NB4 (cell line): ENCODE measurements around the gene DSTYK.
"Not testable (repeated sequence)": the region's sequence is repeated elsewhere in the genome, so short reads cannot be mapped to it uniquely, and the experiment has no call there.

Experiments
- DNase-seq: peaks from one replicate; pipeline ENCODE4 v3.0.0; 2010; ENCODE audit warnings: low read depth
- H3K4me3 ChIP-seq: one replicate; pipeline ENCODE4 v1.5.1; 2011; ENCODE audit warnings: mild to moderate bottlenecking, low read depth, low read length, moderate library complexity
- MYC ChIP-seq: IDR thresholded peaks from 2 replicates; pipeline ENCODE4 v1.6.1; 2011; ENCODE audit warnings: low read depth, low read length
- POLR2A ChIP-seq: IDR thresholded peaks from 2 replicates; pipeline ENCODE4 v1.6.1; 2011; ENCODE audit warnings: mild to moderate bottlenecking; ENCODE audit not compliant: insufficient read length; ENCODE audit errors: extremely low read depth
- TF ChIP-seq, protein P1 (sequence below): IDR thresholded peaks from one replicate; pipeline ENCODE4 v1.5.1; 2012; ENCODE audit warnings: low read depth, low read length
- TF ChIP-seq, protein P2 (sequence below): IDR thresholded peaks from 2 replicates; pipeline ENCODE4 v1.6.1; 2011; ENCODE audit warnings: low read depth, low read length

DSTYK gene

DNA sequence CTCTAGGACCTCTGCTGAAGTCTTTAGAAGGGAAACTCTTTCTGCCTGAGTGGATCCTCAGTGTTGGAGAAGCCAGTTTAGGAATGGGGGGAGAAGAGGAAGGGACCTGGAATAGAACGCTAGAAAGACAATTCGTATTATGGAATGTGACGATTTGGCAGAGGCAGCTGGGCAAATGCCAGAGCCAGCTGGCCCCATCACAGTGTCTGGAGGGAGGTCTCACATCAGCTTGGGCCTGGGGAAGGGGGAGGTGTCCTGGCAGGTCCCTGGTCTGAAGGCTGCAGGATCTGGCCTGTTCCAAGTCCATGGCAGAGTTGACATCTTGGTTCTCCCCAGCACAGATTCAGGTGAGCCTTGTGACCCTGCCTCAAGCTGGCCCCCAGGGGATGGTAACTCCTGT is 27.6 kb upstream of the DSTYK start:
- TF ChIP-seq MYC (no peak), POLR2A (no peak)
- TF ChIP-seq, protein P1, sequence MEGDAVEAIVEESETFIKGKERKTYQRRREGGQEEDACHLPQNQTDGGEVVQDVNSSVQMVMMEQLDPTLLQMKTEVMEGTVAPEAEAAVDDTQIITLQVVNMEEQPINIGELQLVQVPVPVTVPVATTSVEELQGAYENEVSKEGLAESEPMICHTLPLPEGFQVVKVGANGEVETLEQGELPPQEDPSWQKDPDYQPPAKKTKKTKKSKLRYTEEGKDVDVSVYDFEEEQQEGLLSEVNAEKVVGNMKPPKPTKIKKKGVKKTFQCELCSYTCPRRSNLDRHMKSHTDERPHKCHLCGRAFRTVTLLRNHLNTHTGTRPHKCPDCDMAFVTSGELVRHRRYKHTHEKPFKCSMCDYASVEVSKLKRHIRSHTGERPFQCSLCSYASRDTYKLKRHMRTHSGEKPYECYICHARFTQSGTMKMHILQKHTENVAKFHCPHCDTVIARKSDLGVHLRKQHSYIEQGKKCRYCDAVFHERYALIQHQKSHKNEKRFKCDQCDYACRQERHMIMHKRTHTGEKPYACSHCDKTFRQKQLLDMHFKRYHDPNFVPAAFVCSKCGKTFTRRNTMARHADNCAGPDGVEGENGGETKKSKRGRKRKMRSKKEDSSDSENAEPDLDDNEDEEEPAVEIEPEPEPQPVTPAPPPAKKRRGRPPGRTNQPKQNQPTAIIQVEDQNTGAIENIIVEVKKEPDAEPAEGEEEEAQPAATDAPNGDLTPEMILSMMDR, result no peak
- TF ChIP-seq, protein P2, sequence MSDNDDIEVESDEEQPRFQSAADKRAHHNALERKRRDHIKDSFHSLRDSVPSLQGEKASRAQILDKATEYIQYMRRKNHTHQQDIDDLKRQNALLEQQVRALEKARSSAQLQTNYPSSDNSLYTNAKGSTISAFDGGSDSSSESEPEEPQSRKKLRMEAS, result no peak
- no peak for DNase-seq
- H3K4me3 ChIP-seq, result no peak overlapping the region

DNA sequence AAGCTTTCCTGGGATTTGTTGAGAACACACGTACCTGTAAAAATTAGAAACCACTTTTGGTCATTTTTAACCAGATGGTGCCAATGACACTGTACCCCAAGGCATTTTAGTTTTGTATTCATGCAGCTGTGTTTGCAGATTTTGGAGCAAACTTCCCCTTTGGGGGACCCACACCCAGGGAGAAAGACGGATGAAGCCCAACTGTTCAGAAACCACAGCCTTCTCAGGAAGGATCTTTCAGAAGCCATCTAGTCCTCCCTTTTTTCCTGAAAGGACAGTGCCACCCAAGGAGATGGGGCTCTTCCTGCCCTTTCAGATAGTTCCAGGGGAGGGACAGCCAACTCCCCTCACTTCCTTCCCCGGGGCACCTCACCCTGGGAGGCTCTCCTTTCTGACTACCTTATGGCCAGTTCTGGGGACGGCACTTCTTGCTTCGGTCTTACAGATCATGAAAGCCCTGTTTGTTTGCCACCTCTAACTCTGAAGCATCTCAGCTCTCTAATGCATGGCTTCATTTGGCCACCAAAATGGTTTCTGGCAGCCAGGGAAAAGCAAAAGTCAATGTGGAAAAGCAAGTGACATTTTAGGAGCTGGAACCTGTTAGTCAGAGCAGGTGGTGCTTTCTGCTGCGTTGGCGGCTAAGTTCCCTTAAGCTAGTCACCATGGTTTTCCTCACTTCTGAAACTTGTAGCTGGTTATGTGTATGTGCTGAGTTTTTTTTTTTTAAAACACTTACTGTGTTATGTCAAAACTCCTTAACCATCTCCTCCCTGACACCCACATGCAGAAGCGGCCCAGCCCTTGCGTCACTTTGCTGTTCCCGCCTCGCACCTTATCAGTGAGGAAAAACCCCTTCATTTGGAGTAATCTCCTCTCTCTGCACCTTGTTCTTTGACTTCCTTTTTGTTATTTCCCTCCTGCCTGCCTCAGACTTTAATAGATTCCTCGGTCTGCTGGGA is 26.3 kb upstream of the DSTYK start:
- peak; percentile 68 for DNase-seq
- TF ChIP-seq, protein P1, result no peak
- TF ChIP-seq POLR2A (no peak), MYC (no peak)
- TF ChIP-seq, protein P2, result no peak
- H3K4me3 ChIP-seq, result peak overlapping the region; percentile 7

DNA sequence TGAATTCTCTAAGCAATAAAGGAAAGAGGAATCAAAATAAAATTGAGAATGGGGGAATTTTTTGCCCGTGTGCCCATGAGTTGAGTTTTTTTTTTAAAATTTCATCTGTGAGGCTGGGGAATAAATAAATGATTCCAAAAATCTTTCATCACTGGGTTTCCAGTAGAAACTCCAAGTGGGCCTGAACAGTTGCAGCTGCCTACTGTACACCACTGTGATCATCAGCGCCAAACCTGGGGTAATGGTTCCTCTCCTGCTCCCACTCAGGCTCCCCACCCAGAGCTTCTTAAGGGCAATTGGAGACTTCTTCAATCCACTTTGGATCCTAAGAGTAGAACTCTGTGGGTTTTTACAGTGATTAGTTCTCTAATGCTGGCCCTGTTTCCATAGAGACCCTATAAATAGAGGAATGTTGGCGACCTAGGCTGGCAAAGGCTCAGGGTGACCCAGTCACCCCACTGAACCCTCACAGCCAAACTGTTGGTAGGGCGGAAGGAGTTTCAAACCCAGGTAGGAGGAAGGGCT is 25.5 kb upstream of the DSTYK start:
- TF ChIP-seq MYC (no peak), POLR2A (no peak)
- TF ChIP-seq, protein P1, result no peak
- TF ChIP-seq, protein P2, result no peak
- H3K4me3 ChIP-seq, result no peak overlapping the region
- DNase-seq, result no peak

DNA sequence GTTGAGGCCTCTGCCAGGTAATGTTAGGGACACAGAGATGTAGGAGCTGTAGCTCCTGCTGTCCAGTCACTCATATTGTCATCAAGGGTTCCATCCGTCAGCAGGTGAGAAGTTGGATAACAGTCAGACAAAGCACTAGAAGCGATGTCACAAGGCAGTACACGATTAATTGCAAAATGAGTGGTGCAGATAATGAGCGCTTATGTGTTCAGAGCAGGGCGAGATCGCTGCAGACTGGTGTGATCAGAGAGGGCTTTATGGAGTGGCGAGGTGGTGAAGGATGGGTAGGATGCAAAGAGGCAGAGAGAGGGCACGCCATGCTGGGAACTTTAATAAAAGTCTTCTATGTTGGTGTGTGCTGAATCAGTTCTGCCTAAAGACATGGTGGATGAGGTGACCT is 25.0 kb upstream of the DSTYK start:
- TF ChIP-seq, protein P1, result no peak
- TF ChIP-seq MYC (no peak), POLR2A (no peak)
- TF ChIP-seq, protein P2, result no peak
- H3K4me3 ChIP-seq, result no peak overlapping the region
- DNase-seq, result no peak

DNA sequence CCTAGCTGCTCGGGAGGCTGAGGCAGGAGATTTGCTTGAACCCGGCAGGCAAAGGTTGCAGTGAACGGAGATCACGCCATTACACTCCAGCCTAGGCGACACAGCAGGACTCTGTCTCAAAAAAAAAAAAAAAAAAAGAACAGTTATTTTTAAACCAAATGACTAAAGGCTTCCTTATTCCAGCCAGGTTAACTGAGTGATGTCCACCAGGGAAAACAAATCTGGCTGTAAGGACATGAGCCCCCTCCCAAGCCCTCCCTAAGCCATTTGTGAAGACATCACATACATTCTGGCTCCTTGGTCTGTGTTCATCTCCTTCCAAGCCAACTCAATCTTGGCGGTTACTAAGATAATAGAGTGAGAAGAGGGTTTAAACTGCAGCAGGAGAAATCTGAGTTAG is 24.4 kb upstream of the DSTYK start:
- H3K4me3 ChIP-seq, result no peak overlapping the region
- DNase-seq, result no peak
- TF ChIP-seq, protein P1, result no peak
- TF ChIP-seq, protein P2, result no peak
- TF ChIP-seq POLR2A, result no peak
- no peak for TF ChIP-seq MYC

DNA sequence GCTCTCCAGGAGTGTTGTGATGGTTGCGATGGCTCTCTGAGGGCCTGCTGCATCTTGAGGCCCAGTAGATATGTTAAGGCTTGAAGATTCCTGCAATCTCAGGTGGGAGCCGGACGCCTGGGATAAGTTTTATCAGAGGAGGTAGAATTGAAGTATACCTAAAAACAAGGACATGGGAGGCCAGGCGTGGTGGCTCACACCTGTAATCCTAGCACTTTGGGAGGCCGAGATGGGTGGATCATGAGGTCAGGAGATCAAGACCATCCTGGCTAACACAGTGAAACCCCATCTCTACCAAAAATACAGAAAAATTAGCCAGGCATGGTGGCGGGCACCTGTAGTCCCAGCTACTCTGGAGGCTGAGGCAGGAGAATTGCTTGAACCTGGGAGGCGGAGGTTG is 22.5 kb upstream of the DSTYK start:
- not testable (repeated sequence) for DNase-seq, H3K4me3 ChIP-seq
